Stimulated activated CD8-positive, alpha-beta memory T cell treated with anti-CD3 and anti-CD28 coated beads, Interleukin-12 subunit alpha, Interleukin-12 subunit beta, amount 100 ng/mL, for 24 hours (primary cell): ENCODE results near the gene B3GNT3.
"Not testable (repeated sequence)": the region's sequence is repeated elsewhere in the genome, so short reads cannot be mapped to it uniquely, and the experiment has no call there.

ENCODE experiments used
- DNase-seq: peaks from one replicate; pipeline ENCODE4 v3.0.0-alpha.2; 2020; ENCODE audit errors: extremely low read depth

B3GNT3 gene

GRCh38 chr19:17766543-17767131 lies 28.3 kb upstream of the B3GNT3 start:
- DNase-seq = no peak

- DNase-seq = no peak
Measured at GRCh38 chr19:17767559-17767958, 27.4 kb upstream of the B3GNT3 start.

GRCh38 chr19:17770613-17771012 lies 24.3 kb upstream of the B3GNT3 start:
- DNase-seq = no peak

- DNase-seq = no peak
Measured at GRCh38 chr19:17772172-17772571, 22.8 kb upstream of the B3GNT3 start.

GRCh38 chr19:17775245-17775927 lies 19.6 kb upstream of the B3GNT3 start:
- no peak for DNase-seq

- DNase-seq = no peak
Measured at GRCh38 chr19:17775991-17776803, 18.7 kb upstream of the B3GNT3 start.

- DNase-seq = not testable (repeated sequence)
Measured at GRCh38 chr19:17777840-17778239, 17.1 kb upstream of the B3GNT3 start.

GRCh38 chr19:17778251-17778967 lies 16.5 kb upstream of the B3GNT3 start:
- no peak for DNase-seq

GRCh38 chr19:17778968-17779929 lies 15.7 kb upstream of the B3GNT3 start:
- DNase-seq = no peak

- no peak for DNase-seq
Measured at GRCh38 chr19:17780781-17781180, 14.2 kb upstream of the B3GNT3 start.

- not testable (repeated sequence) for DNase-seq
Measured at GRCh38 chr19:17783721-17784120, 11.2 kb upstream of the B3GNT3 start.

GRCh38 chr19:17784201-17785008 lies 10.5 kb upstream of the B3GNT3 start:
- no peak for DNase-seq

- no peak for DNase-seq
Measured at GRCh38 chr19:17787274-17787913, 7.5 kb upstream of the B3GNT3 start.

- no peak for DNase-seq
Measured at GRCh38 chr19:17788632-17789031, 6.3 kb upstream of the B3GNT3 start.

GRCh38 chr19:17790059-17790780 lies 4.7 kb upstream of the B3GNT3 start:
- DNase-seq = no peak

- no peak for DNase-seq
Measured at GRCh38 chr19:17794412-17794730, 567 bp upstream of the B3GNT3 start.

- no peak for DNase-seq
Measured at GRCh38 chr19:17795495-17795856, 538 bp downstream of the B3GNT3 start.

GRCh38 chr19:17796013-17796837 lies 1.3 kb downstream of the B3GNT3 start:
- no peak for DNase-seq
